Measurements from ENCODE around the gene PDCL3. TPM values are rescaled to one million over a fixed set of nuclear protein-coding genes. Genes with fewer than 3 reads are reported as not detected.

PDCL3 gene
- polyA plus RNA-seq, 1 of the 3 experiments (the other 2 are of a cell fraction), result 32.8 TPM

- DNase-seq, result no peak
- no peaks in the 10 kb centered on the region for H4K20me1 ChIP-seq (ENCODE audit: insufficient read depth)
- no peak for TF ChIP-seq NFIC (IDR thresholded peaks at IDR 0.05; ENCODE audit: borderline replicate concordance)
- TF ChIP-seq IRF3 (IDR thresholded peaks at IDR 0.05; ENCODE audit: low read depth, low read length), result no peak
- no peak for TF ChIP-seq MXI1 (IDR thresholded peaks at IDR 0.05; ENCODE audit: low read depth, low read length)
- TF ChIP-seq NRF1 (IDR thresholded peaks at IDR 0.05; ENCODE audit: low read depth, low read length), result no peak
- no peaks in the 10 kb centered on the region for H3K9me2 ChIP-seq
- no peak overlapping the region for H3K9ac ChIP-seq
- H3F3A ChIP-seq (replicated peaks; ENCODE audit: insufficient read depth), result peaks cover 6% of the 10 kb centered on the region
- H3K36me3 ChIP-seq (replicated peaks in 1 of 2; ENCODE audit: control insufficient read depth in 1 of 2, insufficient read depth in 2 of 2, low read length in 1 of 2), result no peaks in the 10 kb centered on the region
- H3K27ac ChIP-seq (ENCODE audit: low read depth in 2 of 2, low read length in 1 of 2), result no peak overlapping the region
- no peaks in the 10 kb centered on the region for H3K27me3 ChIP-seq (ENCODE audit: insufficient read depth)
- ChIA-PET CTCF (interaction anchor here (1.0 to 1.7 kb wide), 2 partner anchors 10 to 385 kb away, joined by 5 read pairs; no protein-coding TSS in a partner anchor), POLR2A (no interaction called here)
- H3K79me2 ChIP-seq (ENCODE audit: insufficient read depth), result no peaks in the 10 kb centered on the region
- no peak overlapping the region for H3K4me2 ChIP-seq
- WGBS (ENCODE audit: low lambda C conversion rate), result 64% methylated on average over 3 of the region's 3 CpGs
- H3K4me1 ChIP-seq (ENCODE audit: control insufficient read depth in 1 of 2, insufficient read depth in 2 of 2, low read depth in 1 of 2, low read length in 1 of 2), result peaks cover 0 to 5% of the 10 kb centered on the region in 2 experiments; a peak in 1 of 4 replicates
- H3K4me3 ChIP-seq (ENCODE audit: low read depth in 2 of 2, low read length in 1 of 2), result no peak overlapping the region
- H3K9me3 ChIP-seq, result no peaks in the 10 kb centered on the region
- peak overlapping the region; percentile 31; the same call in 1 of the 2 replicates for H2AFZ ChIP-seq (ENCODE audit: low read depth)
These were observed 36.8 kb downstream of the PDCL3 start for GRCh38 chr2:100599566-100599965.

- POLR2A ChIA-PET, result no interaction called here
- no peaks in the 10 kb centered on the region for H4K20me1 ChIP-seq (ENCODE audit: insufficient read depth)
- no peak for DNase-seq
- WGBS (ENCODE audit: low lambda C conversion rate), result 74% methylated on average over 3 of the region's 3 CpGs
- no peak overlapping the region for H3K4me3 ChIP-seq (ENCODE audit: low read depth in 2 of 2, low read length in 1 of 2)
- no peaks in the 10 kb centered on the region for H3K9me3 ChIP-seq
- no peaks in the 10 kb centered on the region for H3K27me3 ChIP-seq (ENCODE audit: insufficient read depth)
- no peak overlapping the region for H3K27ac ChIP-seq (ENCODE audit: low read depth in 2 of 2, low read length in 1 of 2)
- H3K9ac ChIP-seq, result no peak overlapping the region
- H3K4me1 ChIP-seq (ENCODE audit: control insufficient read depth in 1 of 2, insufficient read depth in 2 of 2, low read depth in 1 of 2, low read length in 1 of 2), result peaks cover 0 to 5% of the 10 kb centered on the region in 2 experiments; a peak in 1 of 4 replicates
- no peaks in the 10 kb centered on the region for H3K36me3 ChIP-seq (replicated peaks in 1 of 2; ENCODE audit: control insufficient read depth in 1 of 2, insufficient read depth in 2 of 2, low read length in 1 of 2)
- H2AFZ ChIP-seq (ENCODE audit: low read depth), result no peak overlapping the region
- H3K79me2 ChIP-seq (ENCODE audit: insufficient read depth), result no peaks in the 10 kb centered on the region
- no peak overlapping the region for H3K4me2 ChIP-seq
- no peaks in the 10 kb centered on the region for H3K9me2 ChIP-seq
- peaks cover 10% of the 10 kb centered on the region for H3F3A ChIP-seq (replicated peaks; ENCODE audit: insufficient read depth)
- no peak for TF ChIP-seq MEF2A (IDR thresholded peaks at IDR 0.05; ENCODE audit: borderline replicate concordance, low read depth)
- no peak for TF ChIP-seq FOXM1 (IDR thresholded peaks at IDR 0.05; ENCODE audit: low read depth)
- TF ChIP-seq PBX3 (IDR thresholded peaks at IDR 0.05), result no peak
- TF ChIP-seq MXI1 (IDR thresholded peaks at IDR 0.05; ENCODE audit: low read depth, low read length), result no peak
- no peak for TF ChIP-seq FOXJ3 (CRISPR knock-in tag; IDR thresholded peaks at IDR 0.05)
- TF ChIP-seq USF1 (IDR thresholded peaks at IDR 0.05; ENCODE audit: borderline replicate concordance, low read depth), result no peak
- TF ChIP-seq USF2 (IDR thresholded peaks at IDR 0.05; ENCODE audit: borderline replicate concordance, low read depth, low read length), result no peak
- no peak for TF ChIP-seq SIN3A (IDR thresholded peaks at IDR 0.05; ENCODE audit: borderline replicate concordance, low read depth, low read length)
- TF ChIP-seq MAX (IDR thresholded peaks at IDR 0.05; ENCODE audit: low read depth), result no peak
- TF ChIP-seq POLR2AphosphoS5 (IDR thresholded peaks at IDR 0.05; ENCODE audit: low read depth, low read length), result no peak
- TF ChIP-seq EP300 (IDR thresholded peaks at IDR 0.05; ENCODE audit: borderline replicate concordance in 1 of 2, low read depth in 1 of 2, low read length in 1 of 2), result no peak
- no peak for TF ChIP-seq TCF12 (IDR thresholded peaks at IDR 0.05)
- CTCF ChIA-PET, result interaction anchor here (0.7 to 1.3 kb wide), 3 partner anchors 8 to 475 kb away, joined by 3 to 10 read pairs (median 4); no protein-coding TSS in a partner anchor
These were observed 38.9 kb downstream of the PDCL3 start for GRCh38 chr2:100601661-100602060.

Data from SK-N-SH (cell line).